Uterus (tissue), 4 donors: ENCODE measurements around the gene ZNF823. TPM values are rescaled to one million over a fixed set of nuclear protein-coding genes. Genes with fewer than 3 reads are reported as not detected.
A peak's percentile ranks its signal among the peaks of the same experiment; 100 is the strongest.

Experiments used
- DNase-seq, 2 donors: peaks; one replicate each; pipeline ENCODE4 v3.0.0-alpha.2; 2019 to 2020
- H3K27ac ChIP-seq, 2 donors: fragments of 200-600 bp; sonication (generic); 1 replicate in 1 of 2; 2 replicates in 1 of 2; pipeline ENCODE4 v1.5.1; 2016 to 2018
- H3K27me3 ChIP-seq, 2 donors: fragments of 200-600 bp; sonication (generic); one replicate each; pipeline ENCODE4 v1.5.1; 2018 to 2019; ENCODE audit warnings: control low read depth in 1 of 2
- H3K36me3 ChIP-seq, 2 donors: fragments of 200-600 bp; sonication (generic); one replicate each; pipeline ENCODE4 v1.5.1; 2019; ENCODE audit warnings: control low read depth in 1 of 2
- H3K4me1 ChIP-seq, 2 donors: fragments of 200-600 bp; sonication (generic); one replicate each; pipeline ENCODE4 v1.5.1; 2018 to 2019; ENCODE audit warnings: control low read depth in 1 of 2
- H3K4me3 ChIP-seq, 2 donors: fragments of 200-600 bp; sonication (generic); 1 replicate in 1 of 2; 2 replicates in 1 of 2; pipeline ENCODE4 v1.5.1; 2018 to 2019; ENCODE audit warnings: mild to moderate bottlenecking in 1 of 2
- H3K9me3 ChIP-seq, 2 donors: fragments of 200-600 bp; sonication (generic); one replicate each; pipeline ENCODE4 v1.5.1; 2019; ENCODE audit warnings: control low read depth in 1 of 2
- POLR2A ChIP-seq, 2 donors: fragments of 450-650 bp; IDR thresholded peaks; one replicate each; pipeline ENCODE4 v1.6.1; 2016; ENCODE audit warnings: antibody characterized with exemption in 2 of 2, mild to moderate bottlenecking in 1 of 2, moderate library complexity in 1 of 2
- intact Hi-C: fragments of 100-400 bp; cut with DNase I; formaldehyde crosslinking; loops from one replicate; pipeline ENCODE4 v1.15.1; 2023; ENCODE audit warnings: low total_unique reads
- total RNA-seq, 4 donors: library from RNA; depleted of rRNA in 3 of 4; stranded (reverse); fragments of >200 nt in 3 of 4; gene quantifications; one replicate each; pipeline versions ENCODE4 v1.1.0 to v1.2.4, GENCODE V29; 2014 to 2023
- TF ChIP-seq, protein P1 (sequence below), 4 experiments: fragments of 200-600 bp in 2 of 4; fragments of 450-650 bp in 2 of 4; sonication (generic) in 2 of 4; IDR thresholded peaks; one replicate each; pipeline ENCODE4 v1.5.1; 2016 to 2019; ENCODE audit warnings: antibody characterized with exemption in 4 of 4, mild to moderate bottlenecking in 2 of 4, moderate library complexity in 1 of 4
- donor health status: DM: yes; HTN: yes; CAD: no.

ZNF823 gene
- total RNA-seq, 4 donors from 2014 or later = 3.2 to 24.1 (median 20.0) TPM

DNA sequence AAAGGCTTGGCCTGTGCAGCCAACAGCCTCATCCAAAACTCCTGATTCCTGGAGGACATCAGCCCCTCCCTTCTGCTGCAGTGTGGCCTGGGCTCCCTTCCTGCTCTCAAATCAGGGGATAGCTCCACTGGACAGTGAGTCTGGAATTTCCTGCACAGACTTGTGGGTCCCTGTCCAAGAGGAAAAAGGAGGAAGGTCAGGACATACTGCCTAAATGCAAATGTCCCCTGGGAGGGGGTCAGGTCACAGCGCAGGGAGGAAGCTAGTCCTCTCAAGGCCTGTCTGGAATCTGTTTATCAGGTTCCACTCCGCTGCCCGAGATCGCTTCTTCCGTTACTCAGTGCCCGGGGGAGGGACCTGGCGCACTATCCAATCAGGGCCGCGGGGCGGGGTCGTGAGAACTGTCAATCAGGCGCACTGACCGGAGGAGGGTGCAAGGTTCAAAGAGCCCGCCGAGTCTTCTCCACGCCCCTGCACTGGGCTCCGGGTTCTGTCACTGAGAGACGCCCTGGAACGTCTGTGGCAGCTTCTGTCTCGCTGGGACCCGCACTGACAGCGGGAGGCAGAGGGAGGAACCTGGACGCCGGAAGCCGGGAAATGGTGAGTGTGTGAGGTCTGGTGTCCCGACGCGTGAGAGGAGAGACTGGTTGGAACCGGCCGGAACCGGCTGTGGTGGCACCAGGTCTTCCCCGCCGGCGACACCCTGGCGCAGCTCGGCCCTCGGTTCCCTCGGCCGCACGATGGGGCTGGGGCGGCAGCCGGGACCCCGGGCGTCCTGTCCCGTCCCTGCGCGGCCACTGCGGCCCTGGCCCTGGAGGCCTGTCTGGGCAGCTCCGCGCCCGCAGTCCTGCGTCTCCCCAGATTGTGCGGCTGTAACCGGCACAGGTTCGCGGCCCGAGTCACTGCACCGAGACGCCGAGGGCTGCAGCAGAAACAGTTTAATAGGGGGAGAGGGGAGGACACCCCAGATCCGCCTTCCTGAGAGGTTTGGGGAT, 28.1 kb upstream of the ZNF823 start, which contains the start of gene ZNF441:
TSS of gene ZNF441 (plus strand) at position 404 of the 995 bp plus-strand sequence. CDS start at position 598, 194 bp downstream.
- Histone ChIP-seq H3K36me3 (no peaks in the 10 kb centered on the region), H3K4me1 (no peaks in the 10 kb centered on the region), H3K4me3 (peak within 1 kb of the TSS; percentile 45 to 79), H3K27ac (peak within 1 kb of the TSS; percentile 81 to 84), H3K9me3 (no peaks in the 10 kb centered on the region), H3K27me3 (no peaks in the 10 kb centered on the region)
- DNase-seq = peak; percentile 95 to 97
- TF ChIP-seq, protein P1, sequence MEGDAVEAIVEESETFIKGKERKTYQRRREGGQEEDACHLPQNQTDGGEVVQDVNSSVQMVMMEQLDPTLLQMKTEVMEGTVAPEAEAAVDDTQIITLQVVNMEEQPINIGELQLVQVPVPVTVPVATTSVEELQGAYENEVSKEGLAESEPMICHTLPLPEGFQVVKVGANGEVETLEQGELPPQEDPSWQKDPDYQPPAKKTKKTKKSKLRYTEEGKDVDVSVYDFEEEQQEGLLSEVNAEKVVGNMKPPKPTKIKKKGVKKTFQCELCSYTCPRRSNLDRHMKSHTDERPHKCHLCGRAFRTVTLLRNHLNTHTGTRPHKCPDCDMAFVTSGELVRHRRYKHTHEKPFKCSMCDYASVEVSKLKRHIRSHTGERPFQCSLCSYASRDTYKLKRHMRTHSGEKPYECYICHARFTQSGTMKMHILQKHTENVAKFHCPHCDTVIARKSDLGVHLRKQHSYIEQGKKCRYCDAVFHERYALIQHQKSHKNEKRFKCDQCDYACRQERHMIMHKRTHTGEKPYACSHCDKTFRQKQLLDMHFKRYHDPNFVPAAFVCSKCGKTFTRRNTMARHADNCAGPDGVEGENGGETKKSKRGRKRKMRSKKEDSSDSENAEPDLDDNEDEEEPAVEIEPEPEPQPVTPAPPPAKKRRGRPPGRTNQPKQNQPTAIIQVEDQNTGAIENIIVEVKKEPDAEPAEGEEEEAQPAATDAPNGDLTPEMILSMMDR (IDR thresholded peaks at IDR 0.05) = no peak
- TF ChIP-seq POLR2A (IDR thresholded peaks at IDR 0.05) = peak; percentile 48 to 82
- intact Hi-C loops = no loop called here

DNA sequence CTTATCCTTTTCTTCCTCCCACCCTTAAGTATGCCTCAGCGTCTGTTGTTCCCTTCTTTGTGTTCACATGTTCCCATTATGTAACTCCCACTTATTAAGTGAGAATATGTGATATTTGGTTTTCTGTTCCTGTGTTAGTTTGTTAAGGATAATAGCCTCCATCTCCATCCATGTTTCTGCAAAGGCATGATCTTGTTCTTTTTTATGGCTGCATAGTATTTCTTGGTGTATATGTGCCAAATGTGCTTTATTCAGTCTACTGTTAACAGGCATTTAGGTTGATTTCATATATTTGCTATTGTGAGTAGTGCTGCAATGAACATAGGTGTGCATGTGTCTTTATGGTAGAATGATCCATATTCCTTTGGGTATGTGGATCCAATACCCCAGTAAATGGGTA, 24.9 kb upstream of the ZNF823 start:
- no peaks in the 10 kb centered on the region for H3K36me3 ChIP-seq
- no peak overlapping the region for H3K4me3 ChIP-seq
- no peaks in the 10 kb centered on the region for H3K27me3 ChIP-seq
- DNase-seq = no peak
- TF ChIP-seq, protein P1 (IDR thresholded peaks at IDR 0.05) = no peak
- TF ChIP-seq POLR2A (IDR thresholded peaks at IDR 0.05) = no peak
- no peak overlapping the region for H3K27ac ChIP-seq
- no peaks in the 10 kb centered on the region for H3K4me1 ChIP-seq
- H3K9me3 ChIP-seq = no peaks in the 10 kb centered on the region
- intact Hi-C loops = no loop called here

DNA sequence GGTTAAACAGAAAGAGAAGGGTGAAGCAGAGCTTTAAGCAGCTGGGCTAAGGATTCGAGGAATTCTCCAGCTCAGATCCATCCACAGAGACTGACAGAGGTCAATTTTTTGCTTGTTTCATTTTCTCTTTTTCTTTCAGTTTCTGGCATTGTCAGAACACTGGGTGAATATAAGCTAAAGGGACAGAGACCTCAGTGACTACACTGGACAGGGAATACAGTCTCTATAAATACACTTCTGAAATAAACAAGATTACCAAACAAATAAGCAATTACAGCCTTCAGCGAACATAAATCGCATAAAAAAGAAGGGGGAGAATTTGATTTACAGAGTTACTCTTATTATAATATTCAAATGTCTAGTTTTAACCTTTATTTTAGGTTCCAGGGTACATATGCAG, 24.4 kb upstream of the ZNF823 start:
- H3K36me3 ChIP-seq = no peaks in the 10 kb centered on the region
- no peak overlapping the region for H3K4me3 ChIP-seq
- intact Hi-C loops = no loop called here
- no peak for TF ChIP-seq POLR2A (IDR thresholded peaks at IDR 0.05)
- TF ChIP-seq, protein P1 (IDR thresholded peaks at IDR 0.05) = no peak
- H3K27ac ChIP-seq = no peak overlapping the region
- no peaks in the 10 kb centered on the region for H3K9me3 ChIP-seq
- no peaks in the 10 kb centered on the region for H3K27me3 ChIP-seq
- no peak for DNase-seq
- H3K4me1 ChIP-seq = no peaks in the 10 kb centered on the region

DNA sequence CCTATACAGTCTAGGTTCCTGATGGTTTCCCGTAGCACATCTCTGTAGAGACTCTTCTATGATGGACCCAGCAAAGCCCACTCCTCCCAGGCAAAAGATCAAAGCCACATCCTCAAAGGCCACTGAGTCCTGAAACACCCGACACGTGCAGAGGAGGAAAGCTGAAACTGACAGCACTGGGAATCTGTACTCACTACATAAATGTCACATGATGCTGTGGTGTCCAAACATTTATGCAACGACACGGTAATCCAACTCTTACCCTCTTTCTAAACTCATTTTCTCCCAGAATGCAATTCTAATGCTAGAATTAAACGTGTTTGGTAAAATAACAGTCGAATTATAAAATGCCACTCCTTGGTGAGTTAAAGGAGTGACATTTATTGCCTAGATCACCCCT, 21.1 kb upstream of the ZNF823 start:
- TF ChIP-seq, protein P1 (IDR thresholded peaks at IDR 0.05) = no peak
- no peak for TF ChIP-seq POLR2A (IDR thresholded peaks at IDR 0.05)
- no peaks in the 10 kb centered on the region for H3K36me3 ChIP-seq
- no peak overlapping the region for H3K27ac ChIP-seq
- no peak overlapping the region for H3K4me3 ChIP-seq
- H3K27me3 ChIP-seq = no peaks in the 10 kb centered on the region
- DNase-seq = no peak
- H3K4me1 ChIP-seq = no peaks in the 10 kb centered on the region
- H3K9me3 ChIP-seq = no peaks in the 10 kb centered on the region
- intact Hi-C loops = no loop called here

DNA sequence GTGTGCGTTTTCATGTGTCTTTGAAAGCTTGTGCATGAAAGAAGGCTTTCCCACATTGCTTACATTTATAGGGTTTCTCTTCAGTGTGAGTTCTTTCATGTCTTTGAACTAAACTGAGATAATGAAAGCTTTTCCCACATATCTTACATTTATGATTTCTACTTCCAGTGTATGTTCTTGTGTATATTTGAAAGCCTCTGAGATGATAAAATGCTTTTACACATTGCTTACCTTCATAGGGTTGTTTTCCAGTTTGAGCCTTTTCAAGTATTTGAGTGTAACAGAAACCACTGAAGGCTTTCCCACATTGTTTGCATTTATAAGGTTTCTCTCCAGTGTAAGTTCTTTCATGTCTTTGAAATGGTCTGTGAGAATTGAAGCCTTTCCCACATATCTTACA, 18.2 kb upstream of the ZNF823 start:
- Histone ChIP-seq H3K9me3 (no peaks in the 10 kb centered on the region), H3K27me3 (no peaks in the 10 kb centered on the region), H3K4me3 (no peak overlapping the region), H3K27ac (no peak overlapping the region), H3K4me1 (no peaks in the 10 kb centered on the region), H3K36me3 (no peaks in the 10 kb centered on the region)
- TF ChIP-seq, protein P1 (IDR thresholded peaks at IDR 0.05) = no peak
- no peak for TF ChIP-seq POLR2A (IDR thresholded peaks at IDR 0.05)
- DNase-seq = no peak
- intact Hi-C loops = no loop called here
